ENCODE measurements around the gene CREBL2. TPM values are rescaled to one million over a fixed set of nuclear protein-coding genes. Genes with fewer than 3 reads are reported as not detected.
"Not testable (repeated sequence)": the region's sequence is repeated elsewhere in the genome, so short reads cannot be mapped to it uniquely, and the experiment has no call there.

Gene CREBL2
- total RNA-seq, 1 donor from 2014 or later, result 31.9 TPM

- Mint-ChIP-seq H3K36me3 (ENCODE audit: unreplicated experiment) (no peaks in the 10 kb centered on the region), H3K27ac (ENCODE audit: unreplicated experiment) (peak overlapping the region; percentile 28), H3K4me3 (ENCODE audit: unreplicated experiment) (peak overlapping the region; percentile 20), H3K27me3 (ENCODE audit: unreplicated experiment) (peaks cover 6% of the 10 kb centered on the region), H3K4me1 (ENCODE audit: low read depth, unreplicated experiment) (peaks cover 24% of the 10 kb centered on the region), H3K9me3 (ENCODE audit: unreplicated experiment) (peaks cover 16% of the 10 kb centered on the region)
- TF ChIP-seq, protein P1, sequence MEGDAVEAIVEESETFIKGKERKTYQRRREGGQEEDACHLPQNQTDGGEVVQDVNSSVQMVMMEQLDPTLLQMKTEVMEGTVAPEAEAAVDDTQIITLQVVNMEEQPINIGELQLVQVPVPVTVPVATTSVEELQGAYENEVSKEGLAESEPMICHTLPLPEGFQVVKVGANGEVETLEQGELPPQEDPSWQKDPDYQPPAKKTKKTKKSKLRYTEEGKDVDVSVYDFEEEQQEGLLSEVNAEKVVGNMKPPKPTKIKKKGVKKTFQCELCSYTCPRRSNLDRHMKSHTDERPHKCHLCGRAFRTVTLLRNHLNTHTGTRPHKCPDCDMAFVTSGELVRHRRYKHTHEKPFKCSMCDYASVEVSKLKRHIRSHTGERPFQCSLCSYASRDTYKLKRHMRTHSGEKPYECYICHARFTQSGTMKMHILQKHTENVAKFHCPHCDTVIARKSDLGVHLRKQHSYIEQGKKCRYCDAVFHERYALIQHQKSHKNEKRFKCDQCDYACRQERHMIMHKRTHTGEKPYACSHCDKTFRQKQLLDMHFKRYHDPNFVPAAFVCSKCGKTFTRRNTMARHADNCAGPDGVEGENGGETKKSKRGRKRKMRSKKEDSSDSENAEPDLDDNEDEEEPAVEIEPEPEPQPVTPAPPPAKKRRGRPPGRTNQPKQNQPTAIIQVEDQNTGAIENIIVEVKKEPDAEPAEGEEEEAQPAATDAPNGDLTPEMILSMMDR (IDR thresholded peaks at IDR 0.05; ENCODE audit: partially characterized antibody, unreplicated experiment), result no peak
- DNase-seq, result no peak
Measured at GRCh38 chr12:12614342-12614741, 2.7 kb downstream of the CREBL2 start.

DNA sequence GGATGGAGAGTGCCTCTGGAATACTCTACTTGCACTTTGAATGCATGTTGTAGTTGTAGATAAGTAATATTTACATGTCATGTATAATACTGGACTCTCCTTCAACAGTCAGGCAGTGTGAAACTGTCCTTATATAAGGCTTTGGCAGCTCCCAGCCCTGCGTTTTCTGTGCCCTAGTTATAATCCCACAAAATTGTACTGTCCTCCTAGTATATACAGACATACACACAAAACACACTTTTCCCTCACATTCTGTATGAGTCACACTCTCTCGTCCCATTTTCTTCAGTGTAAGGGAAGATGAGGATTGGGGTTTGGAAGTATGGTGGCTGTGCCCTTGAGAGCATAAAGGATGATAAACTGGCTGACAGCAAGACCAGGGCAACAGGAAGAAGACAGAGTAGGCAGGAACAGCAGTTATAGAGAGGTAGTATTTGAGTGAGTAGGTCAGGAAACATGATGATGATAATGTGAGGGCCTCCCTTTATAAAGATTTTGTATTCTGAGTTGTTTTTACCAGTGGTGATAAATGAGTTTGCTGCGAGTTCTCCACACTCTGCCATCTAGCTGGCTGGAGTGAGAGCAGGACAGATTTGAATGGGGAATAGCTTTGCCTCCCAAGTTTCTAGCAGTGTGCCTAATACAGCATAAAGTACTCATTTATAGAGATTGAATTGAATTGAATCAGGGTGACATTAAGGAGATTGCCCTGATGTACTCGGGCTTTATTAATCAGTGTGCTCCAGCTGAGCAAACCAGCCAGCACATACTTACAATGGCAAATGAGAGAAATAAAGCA lies 5.0 kb downstream of the CREBL2 start:
- TF ChIP-seq, protein P1 (IDR thresholded peaks at IDR 0.05; ENCODE audit: partially characterized antibody, unreplicated experiment), result no peak
- Mint-ChIP-seq H3K27me3 (ENCODE audit: unreplicated experiment) (peaks cover 4% of the 10 kb centered on the region), H3K27ac (ENCODE audit: unreplicated experiment) (peak overlapping the region; percentile 90), H3K9me3 (ENCODE audit: unreplicated experiment) (peaks cover 19% of the 10 kb centered on the region), H3K4me1 (ENCODE audit: low read depth, unreplicated experiment) (peaks cover 23% of the 10 kb centered on the region), H3K36me3 (ENCODE audit: unreplicated experiment) (peaks cover 7% of the 10 kb centered on the region), H3K4me3 (ENCODE audit: unreplicated experiment) (peak overlapping the region; percentile 69)
- no peak for DNase-seq

- Mint-ChIP-seq H3K4me1 (ENCODE audit: low read depth, unreplicated experiment) (peaks cover 22% of the 10 kb centered on the region), H3K27ac (ENCODE audit: unreplicated experiment) (peak overlapping the region; percentile 90), H3K9me3 (ENCODE audit: unreplicated experiment) (peaks cover 14% of the 10 kb centered on the region)
- not testable (repeated sequence) for H3K36me3 Mint-ChIP-seq (ENCODE audit: unreplicated experiment); DNase-seq; H3K4me3 Mint-ChIP-seq (ENCODE audit: unreplicated experiment); H3K27me3 Mint-ChIP-seq (ENCODE audit: unreplicated experiment)
Measured at GRCh38 chr12:12618064-12618463, 6.4 kb downstream of the CREBL2 start.

GRCh38 chr12:12620730-12621315 lies 9.1 kb downstream of the CREBL2 start:
- H3K9me3 Mint-ChIP-seq (ENCODE audit: unreplicated experiment), result peaks cover 14% of the 10 kb centered on the region
- peaks cover 13% of the 10 kb centered on the region for H3K4me1 Mint-ChIP-seq (ENCODE audit: low read depth, unreplicated experiment)
- no peaks in the 10 kb centered on the region for H3K27me3 Mint-ChIP-seq (ENCODE audit: unreplicated experiment)
- TF ChIP-seq, protein P1 (IDR thresholded peaks at IDR 0.05; ENCODE audit: partially characterized antibody, unreplicated experiment), result no peak
- DNase-seq, result no peak
- H3K27ac Mint-ChIP-seq (ENCODE audit: unreplicated experiment), result no peak overlapping the region
- H3K36me3 Mint-ChIP-seq (ENCODE audit: unreplicated experiment), result peaks cover 16% of the 10 kb centered on the region
- no peak overlapping the region for H3K4me3 Mint-ChIP-seq (ENCODE audit: unreplicated experiment)

GRCh38 chr12:12622418-12622817 lies 10.7 kb downstream of the CREBL2 start:
- Mint-ChIP-seq H3K4me1 (ENCODE audit: low read depth, unreplicated experiment) (peaks cover 2% of the 10 kb centered on the region), H3K36me3 (ENCODE audit: unreplicated experiment) (peaks cover 16% of the 10 kb centered on the region), H3K9me3 (ENCODE audit: unreplicated experiment) (peaks cover 10% of the 10 kb centered on the region), H3K27ac (ENCODE audit: unreplicated experiment) (no peak overlapping the region), H3K27me3 (ENCODE audit: unreplicated experiment) (no peaks in the 10 kb centered on the region), H3K4me3 (ENCODE audit: unreplicated experiment) (no peak overlapping the region)
- DNase-seq, result no peak
- TF ChIP-seq, protein P1 (IDR thresholded peaks at IDR 0.05; ENCODE audit: partially characterized antibody, unreplicated experiment), result no peak

Data from glutamatergic neuron (in vitro differentiated cells).